CD4-positive, alpha-beta T cell (primary cell): ENCODE results near the gene RBMS1. TPM values are rescaled to one million over a fixed set of nuclear protein-coding genes. Genes with fewer than 3 reads are reported as not detected.

Experiments
- ATAC-seq: fragments of 200-7000 bp; cut with Tn5 transposase; one replicate; pipeline ENCODE4 v1.10.0; 2022; ENCODE audit warnings: mild to moderate bottlenecking; ENCODE audit not compliant: poor library complexity
- CTCF ChIA-PET: fragments of 350-600 bp; sonication (Branson Sonifier 250); formaldehyde crosslinking; loops from one replicate; lab custom pipeline; 2021; ENCODE audit warnings: antibody characterized with exemption, inconsistent platforms; lab: Charles Lee
- POLR2A ChIA-PET: fragments of 350-600 bp; sonication (Branson Sonifier 250); formaldehyde crosslinking; loops from one replicate; lab custom pipeline; 2021; ENCODE audit warnings: antibody characterized with exemption, inconsistent platforms; lab: Charles Lee
- DNase-seq, 14 experiments: peaks; one replicate each; pipeline ENCODE4 v3.0.0-alpha.2; 2013 to 2020; ENCODE audit warnings: mixed read lengths in 2 of 14
- H3K27ac ChIP-seq, 2 donors: one replicate each; pipeline versions ENCODE4 v1.5.1 to v1.7.0; 2013; ENCODE audit warnings: low read length in 2 of 2, low read depth in 1 of 2, mild to moderate bottlenecking in 1 of 2
- H3K27me3 ChIP-seq, 2 experiments: 1 replicate in 1 of 2; 2 replicates in 1 of 2; pipeline versions ENCODE4 v1.6.1 to v1.7.0; 2013; ENCODE audit warnings: low read length in 2 of 2, control low read depth in 1 of 2, mild to moderate bottlenecking in 1 of 2, moderate library complexity in 1 of 2; ENCODE audit not compliant: insufficient read depth in 2 of 2, control insufficient read depth in 1 of 2
- H3K36me3 ChIP-seq: one replicate; pipeline ENCODE4 v1.6.1; 2013; ENCODE audit warnings: low read length, control low read depth; ENCODE audit not compliant: insufficient read depth
- H3K4me1 ChIP-seq: one replicate; pipeline ENCODE4 v1.6.1; 2013; ENCODE audit warnings: low read length, control low read depth; ENCODE audit not compliant: insufficient read depth
- H3K4me3 ChIP-seq: one replicate; pipeline ENCODE4 v1.5.1; 2013; ENCODE audit warnings: mild to moderate bottlenecking, low read length, moderate library complexity
- H3K9me3 ChIP-seq, 2 experiments: 1 replicate in 1 of 2; 2 replicates in 1 of 2; pipeline versions ENCODE4 v1.6.1 to v1.7.0; 2013; ENCODE audit warnings: low read length in 2 of 2, mild to moderate bottlenecking in 2 of 2, control low read depth in 1 of 2, moderate library complexity in 1 of 2; ENCODE audit not compliant: control insufficient read depth in 1 of 2, insufficient read depth in 1 of 2
- H3K27ac Mint-ChIP-seq: one replicate; pipeline ENCODE4 v1.8.0; 2020; ENCODE audit warnings: mixed read lengths
- H3K27me3 Mint-ChIP-seq: one replicate; pipeline ENCODE4 v1.8.0; 2021; ENCODE audit warnings: mixed read lengths
- H3K36me3 Mint-ChIP-seq: one replicate; pipeline ENCODE4 v1.8.0; 2021; ENCODE audit warnings: low read depth, mixed read lengths
- H3K4me1 Mint-ChIP-seq: one replicate; pipeline ENCODE4 v1.8.0; 2021; ENCODE audit warnings: low read depth, mixed read lengths
- H3K4me3 Mint-ChIP-seq: one replicate; pipeline ENCODE4 v1.8.0; 2020; ENCODE audit warnings: mild to moderate bottlenecking, mixed read lengths
- H3K9me3 Mint-ChIP-seq: one replicate; pipeline ENCODE4 v1.8.0; 2020; ENCODE audit warnings: mixed read lengths
- CTCF ChIP-seq: fragments of 200-600 bp; IDR thresholded peaks from one replicate; pipeline ENCODE4 v1.8.0; 2022; ENCODE audit warnings: antibody characterized with exemption, mild to moderate bottlenecking
- intact Hi-C, 2 experiments: fragments of 100-400 bp; cut with DNase I in 1 of 2; cut with micrococcal nuclease in 1 of 2; formaldehyde crosslinking; loops; one replicate each; pipeline versions ENCODE4 v1.15.1 to v1.9.0; 2023 to 2025; cut with DNase I, micrococcal nuclease
- total RNA-seq, 174 experiments: library from RNA in 2 of 174; stranded (reverse) in 2 of 174; gene quantifications; one replicate each; pipeline ENCODE4 v1.2.3 and lab custom pipeline; 2021 to 2026

Gene RBMS1
- total RNA-seq, 2 experiments from 2014 or later, result 88.6 to 90.3 TPM

GRCh38 chr2:160533482-160533881 lies 39.9 kb upstream of the RBMS1 start:
- H3K4me3 Mint-ChIP-seq, result no peak overlapping the region
- no peaks in the 10 kb centered on the region for H3K27me3 Mint-ChIP-seq
- no peak for TF ChIP-seq CTCF
- no peak overlapping the region for H3K27ac Mint-ChIP-seq
- H3K36me3 Mint-ChIP-seq, result no peaks in the 10 kb centered on the region
- ChIA-PET CTCF (interaction anchor here (0.7 to 1.2 kb wide), 3 partner anchors 10 to 117 kb away, joined by 3 read pairs; no protein-coding TSS in a partner anchor), POLR2A (interaction anchor here (1.0 kb wide), 1 partner anchor 104 kb away, joined by 3 read pairs; no protein-coding TSS in a partner anchor)
- H3K9me3 Mint-ChIP-seq, result no peaks in the 10 kb centered on the region
- H3K4me3 ChIP-seq, result no peak overlapping the region
- intact Hi-C loops, result no loop called here
- DNase-seq, result no peak
- no peaks in the 10 kb centered on the region for H3K4me1 ChIP-seq
- H3K27me3 ChIP-seq, result no peaks in the 10 kb centered on the region
- H3K27ac ChIP-seq, result no peak overlapping the region
- H3K36me3 ChIP-seq, result no peaks in the 10 kb centered on the region
- ATAC-seq, result no peak
- no peaks in the 10 kb centered on the region for H3K9me3 ChIP-seq
- peaks cover 5% of the 10 kb centered on the region for H3K4me1 Mint-ChIP-seq

GRCh38 chr2:160532388-160532787 lies 38.8 kb upstream of the RBMS1 start:
- ChIA-PET CTCF (no interaction called here), POLR2A (no interaction called here)
- H3K36me3 Mint-ChIP-seq, result no peaks in the 10 kb centered on the region
- Histone ChIP-seq H3K4me1 (no peaks in the 10 kb centered on the region), H3K27me3 (no peaks in the 10 kb centered on the region), H3K27ac (no peak overlapping the region), H3K9me3 (no peaks in the 10 kb centered on the region), H3K4me3 (no peak overlapping the region), H3K36me3 (no peaks in the 10 kb centered on the region)
- no peaks in the 10 kb centered on the region for H3K9me3 Mint-ChIP-seq
- no peaks in the 10 kb centered on the region for H3K27me3 Mint-ChIP-seq
- TF ChIP-seq CTCF, result no peak
- DNase-seq, result no peak
- H3K4me3 Mint-ChIP-seq, result no peak overlapping the region
- no peak for ATAC-seq
- no peak overlapping the region for H3K27ac Mint-ChIP-seq
- intact Hi-C loops, result no loop called here
- peaks cover 5% of the 10 kb centered on the region for H3K4me1 Mint-ChIP-seq

- no peak overlapping the region for H3K27ac ChIP-seq
- H3K4me3 ChIP-seq, result no peak overlapping the region
- Mint-ChIP-seq H3K4me3 (no peak overlapping the region), H3K36me3 (no peaks in the 10 kb centered on the region), H3K4me1 (no peaks in the 10 kb centered on the region), H3K27ac (no peak overlapping the region), H3K9me3 (no peaks in the 10 kb centered on the region), H3K27me3 (no peaks in the 10 kb centered on the region)
- POLR2A ChIA-PET, result no interaction called here
- CTCF ChIA-PET, result interaction anchor here (1.0 to 1.8 kb wide), 2 partner anchors 10 to 89 kb away, joined by 3 to 4 read pairs; no protein-coding TSS in a partner anchor
- no peak for TF ChIP-seq CTCF
- H3K4me1 ChIP-seq, result no peaks in the 10 kb centered on the region
- H3K9me3 ChIP-seq, result no peaks in the 10 kb centered on the region
- intact Hi-C loops, result no loop called here
- ATAC-seq, result no peak
- H3K27me3 ChIP-seq, result no peaks in the 10 kb centered on the region
- H3K36me3 ChIP-seq, result no peaks in the 10 kb centered on the region
- no peak for DNase-seq
Measured at GRCh38 chr2:160522951-160523710, 29.5 kb upstream of the RBMS1 start.
